GM12874 (cell line): ENCODE results near the gene DAPK1.

Experiments used
- CTCF ChIP-seq: IDR thresholded peaks from 2 replicates; pipeline ENCODE4 v1.5.1; 2011; ENCODE audit warnings: low read depth, mild to moderate bottlenecking, control low read depth, low read length, moderate library complexity; ENCODE audit not compliant: insufficient read depth

DAPK1 gene

GRCh38 chr9:87699835-87700234, 202.2 kb downstream of the DAPK1 start:
- TF ChIP-seq CTCF: no peak

GRCh38 chr9:87701491-87701890, 203.8 kb downstream of the DAPK1 start:
- no peak for TF ChIP-seq CTCF

- TF ChIP-seq CTCF: no peak
Measured at GRCh38 chr9:87701931-87702421, 204.3 kb downstream of the DAPK1 start.

- no peak for TF ChIP-seq CTCF
Measured at GRCh38 chr9:87702921-87703320, 205.3 kb downstream of the DAPK1 start.

- no peak for TF ChIP-seq CTCF
Measured at GRCh38 chr9:87703636-87704276, 206.1 kb downstream of the DAPK1 start.

- TF ChIP-seq CTCF: no peak
Measured at GRCh38 chr9:87704342-87704741, 206.7 kb downstream of the DAPK1 start.

- TF ChIP-seq CTCF: no peak
Measured at GRCh38 chr9:87706066-87706739, 208.5 kb downstream of the DAPK1 start.
